ENCODE data around the gene INSIG2.

The INSIG2 gene

GRCh38 chr2:118131771-118132170, 43.5 kb downstream of the INSIG2 start:
- no peak for FAIRE-seq

- no peak for FAIRE-seq
Observed at GRCh38 chr2:118133916-118134315, 45.6 kb downstream of the INSIG2 start.

GRCh38 chr2:118134650-118135049, 46.4 kb downstream of the INSIG2 start:
- FAIRE-seq, result no peak

- FAIRE-seq, result no peak
Observed at GRCh38 chr2:118145207-118145606, 56.9 kb downstream of the INSIG2 start.

- FAIRE-seq, result no peak
Observed at GRCh38 chr2:118145806-118146205, 57.5 kb downstream of the INSIG2 start.

- FAIRE-seq, result no peak
Observed at GRCh38 chr2:118146315-118147283, 58.3 kb downstream of the INSIG2 start.

- no peak for FAIRE-seq
Observed at GRCh38 chr2:118148133-118148532, 59.9 kb downstream of the INSIG2 start.

GRCh38 chr2:118148809-118149208, 60.5 kb downstream of the INSIG2 start:
- FAIRE-seq, result no peak

- FAIRE-seq, result no peak
Observed at GRCh38 chr2:118150294-118150693, 62.0 kb downstream of the INSIG2 start.

- no peak for FAIRE-seq
Observed at GRCh38 chr2:118151831-118152230, 63.6 kb downstream of the INSIG2 start.

- no peak for FAIRE-seq
Observed at GRCh38 chr2:118153433-118153832, 65.2 kb downstream of the INSIG2 start.

- FAIRE-seq, result no peak
Observed at GRCh38 chr2:118154176-118154575, 65.9 kb downstream of the INSIG2 start.

Data from islet of Langerhans (tissue), 1 donor.